Activated CD8-positive, alpha-beta memory T cell treated with anti-CD3 and anti-CD28 coated beads, Interleukin-2, amount 10 ng/mL, durations not matched to agents 7 days and 5 days (primary cell): ENCODE data around the gene COX5B. TPM values are rescaled to one million over a fixed set of nuclear protein-coding genes. Genes with fewer than 3 reads are reported as not detected.
A peak's percentile ranks its signal among the peaks of the same experiment; 100 is the strongest.
"Not testable (repeated sequence)": the region's sequence is repeated elsewhere in the genome, so short reads cannot be mapped to it uniquely, and the experiment has no call there.

Experiments used
- ATAC-seq: fragments of 150-1000 bp; cut with Tn5 transposase; one replicate; pipeline ENCODE4 v1.10.0; 2021; ENCODE audit warnings: moderate library complexity
- CTCF ChIA-PET: fragments of 350-600 bp; sonication (Branson Sonifier 250); formaldehyde crosslinking; loops from one replicate; lab custom pipeline; 2021; ENCODE audit warnings: antibody characterized with exemption; lab: Charles Lee
- DNase-seq: peaks from one replicate; pipeline ENCODE4 v3.0.0-alpha.2; 2020
- H3K27ac Mint-ChIP-seq: one replicate; pipeline ENCODE4 v1.8.0; 2021; ENCODE audit warnings: mild to moderate bottlenecking, mixed read lengths
- H3K27me3 Mint-ChIP-seq: one replicate; pipeline ENCODE4 v1.8.0; 2021; ENCODE audit warnings: mixed read lengths
- H3K36me3 Mint-ChIP-seq: one replicate; pipeline ENCODE4 v1.8.0; 2021; ENCODE audit warnings: mild to moderate bottlenecking, mixed read lengths
- H3K4me1 Mint-ChIP-seq: one replicate; pipeline ENCODE4 v1.8.0; 2021; ENCODE audit warnings: mixed read lengths
- H3K4me3 Mint-ChIP-seq: one replicate; pipeline ENCODE4 v1.8.0; 2021; ENCODE audit warnings: mild to moderate bottlenecking, moderate library complexity, mixed read lengths
- H3K9me3 Mint-ChIP-seq: one replicate; pipeline ENCODE4 v1.8.0; 2022; ENCODE audit warnings: low read depth, mixed read lengths
- total RNA-seq, 2 experiments: library from RNA; stranded (reverse); gene quantifications; one replicate each; pipeline ENCODE4 v1.2.3, GENCODE V29; 2021

Gene COX5B
- total RNA-seq, 2 experiments from 2014 or later, result 206 to 236 TPM

- H3K4me3 Mint-ChIP-seq, H3K27ac Mint-ChIP-seq, DNase-seq, H3K4me1 Mint-ChIP-seq, ATAC-seq, H3K9me3 Mint-ChIP-seq, CTCF ChIA-PET, H3K36me3 Mint-ChIP-seq: not testable (repeated sequence)
- peaks cover 14% of the 10 kb centered on the region for H3K27me3 Mint-ChIP-seq
These were observed 20.4 kb upstream of the COX5B start for GRCh38 chr2:97625354-97626048.

- H3K27ac Mint-ChIP-seq, H3K9me3 Mint-ChIP-seq, ATAC-seq, H3K36me3 Mint-ChIP-seq, H3K4me1 Mint-ChIP-seq, DNase-seq, CTCF ChIA-PET, H3K4me3 Mint-ChIP-seq: not testable (repeated sequence)
- H3K27me3 Mint-ChIP-seq, result peaks cover 18% of the 10 kb centered on the region
These were observed 19.8 kb upstream of the COX5B start for GRCh38 chr2:97626049-97626430.

DNA sequence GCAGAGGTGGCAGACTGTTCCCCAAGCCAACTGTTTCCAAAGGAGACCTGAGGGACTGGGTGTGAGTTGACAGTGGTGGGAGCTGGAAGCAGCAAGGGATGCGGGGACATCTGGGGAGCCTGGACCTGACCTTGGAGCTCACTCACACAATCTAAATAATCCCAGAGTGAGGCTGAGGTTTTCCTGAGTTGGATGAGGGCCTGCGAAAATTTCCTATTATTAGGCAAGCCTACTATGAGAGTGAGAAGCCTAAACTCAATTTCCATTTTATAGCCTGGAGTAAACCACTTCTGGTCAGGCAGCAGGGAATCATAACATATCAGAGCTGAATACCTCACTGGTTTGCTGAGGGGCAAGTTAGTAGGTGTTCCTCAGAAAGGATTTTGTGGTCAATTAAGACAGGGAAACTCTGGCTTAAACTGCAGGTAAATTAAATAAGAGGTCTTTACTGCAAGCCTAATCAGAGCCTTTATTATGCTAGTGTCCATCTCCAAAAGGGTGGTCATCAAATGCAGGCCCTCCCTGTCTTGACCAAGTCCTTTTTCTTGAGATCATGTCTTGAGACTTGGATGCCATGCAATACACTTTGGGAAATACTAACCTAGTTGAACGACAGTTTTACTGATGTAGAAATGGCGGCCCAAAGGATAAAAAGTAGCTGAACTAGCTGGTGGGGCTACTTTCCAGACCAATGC is 1.7 kb upstream of the COX5B start:
- no peaks in the 10 kb centered on the region for H3K9me3 Mint-ChIP-seq
- no peak for DNase-seq
- peaks cover 19% of the 10 kb centered on the region for H3K36me3 Mint-ChIP-seq
- CTCF ChIA-PET, result interaction anchor here (1.0 to 9.9 kb wide), 4 partner anchors 18 to 53 kb away, joined by 3 to 102 read pairs (median 4); partner anchors contain the start of gene ACTR1B
- peaks cover 27% of the 10 kb centered on the region for H3K4me1 Mint-ChIP-seq
- H3K27ac Mint-ChIP-seq, result no peak overlapping the region
- ATAC-seq, result no peak
- H3K27me3 Mint-ChIP-seq, result peaks cover 15% of the 10 kb centered on the region
- H3K4me3 Mint-ChIP-seq, result no peak overlapping the region

DNA sequence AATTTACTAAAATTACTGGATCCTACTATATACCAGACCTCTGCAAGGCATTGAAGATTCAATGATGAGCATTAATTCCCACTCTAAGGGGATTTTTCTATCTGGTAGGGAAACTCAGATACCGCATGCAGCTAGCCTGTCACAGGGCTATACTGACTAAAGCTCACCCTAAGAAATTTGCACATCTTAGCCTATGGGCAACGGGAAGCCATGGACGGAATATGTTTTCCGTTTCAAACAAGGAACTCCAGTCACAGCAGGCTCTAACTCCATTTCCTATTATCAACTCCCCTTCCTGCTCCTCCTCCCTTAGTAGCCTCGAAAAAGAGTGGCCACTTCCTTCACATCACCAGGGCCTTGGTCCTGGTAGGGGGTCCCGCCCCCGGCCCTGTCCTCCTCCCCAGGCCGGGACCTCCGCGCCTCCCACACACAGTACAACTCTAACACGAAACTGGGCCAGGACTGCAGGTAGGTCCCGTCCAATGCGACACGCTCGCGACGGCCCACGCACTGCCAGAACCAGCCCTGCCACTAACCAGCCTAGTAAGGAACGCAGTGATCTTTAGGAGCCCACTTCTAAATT is 659 bp upstream of the COX5B start:
- H3K27ac Mint-ChIP-seq, result peak overlapping the region; percentile 93
- no peak for DNase-seq
- H3K4me1 Mint-ChIP-seq, result peaks cover 27% of the 10 kb centered on the region
- H3K36me3 Mint-ChIP-seq, result peaks cover 26% of the 10 kb centered on the region
- peak; percentile 50 for ATAC-seq
- peak overlapping the region; percentile 77 for H3K4me3 Mint-ChIP-seq
- CTCF ChIA-PET, result interaction anchor here (0.7 to 9.9 kb wide), 8 partner anchors 17 to 122 kb away, joined by 3 to 102 read pairs (median 6); partner anchors contain the start of genes ACTR1B, ANKRD36B and ZAP70
- peaks cover 7% of the 10 kb centered on the region for H3K27me3 Mint-ChIP-seq
- H3K9me3 Mint-ChIP-seq, result no peaks in the 10 kb centered on the region

DNA sequence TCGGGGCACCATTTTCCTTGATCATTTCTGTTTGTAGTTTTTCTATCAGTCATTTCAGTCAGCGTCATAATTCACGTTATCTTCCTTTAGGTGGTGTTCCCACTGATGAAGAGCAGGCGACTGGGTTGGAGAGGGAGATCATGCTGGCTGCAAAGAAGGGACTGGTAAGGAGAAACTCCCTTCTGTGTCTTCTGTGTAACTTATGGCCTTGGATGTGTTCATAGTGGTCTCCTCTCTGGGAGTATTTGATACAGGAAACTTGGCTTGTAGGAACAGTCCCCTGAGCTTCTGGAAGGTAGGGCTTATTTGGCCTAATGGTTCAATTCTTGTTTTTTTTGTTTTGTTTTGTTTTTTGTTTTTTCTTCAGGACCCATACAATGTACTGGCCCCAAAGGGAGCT is 1.1 kb downstream of the COX5B start:
- peaks cover 27% of the 10 kb centered on the region for H3K4me1 Mint-ChIP-seq
- H3K9me3 Mint-ChIP-seq, result no peaks in the 10 kb centered on the region
- CTCF ChIA-PET, result interaction anchor here (2.0 to 9.9 kb wide), 4 partner anchors 16 to 56 kb away, joined by 8 to 102 read pairs (median 18); partner anchors contain the start of gene ACTR1B
- peak overlapping the region; percentile 93 for H3K27ac Mint-ChIP-seq
- ATAC-seq (no peak), DNase-seq (no peak)
- H3K4me3 Mint-ChIP-seq, result peak overlapping the region; percentile 77
- peaks cover 27% of the 10 kb centered on the region for H3K36me3 Mint-ChIP-seq
- H3K27me3 Mint-ChIP-seq, result peaks cover 3% of the 10 kb centered on the region

- CTCF ChIA-PET, result interaction anchor here (1.3 to 9.9 kb wide), 2 partner anchors 11 to 46 kb away, joined by 8 to 102 read pairs; partner anchors contain the start of gene ACTR1B
- peaks cover 29% of the 10 kb centered on the region for H3K4me1 Mint-ChIP-seq
- DNase-seq (no peak), ATAC-seq (no peak)
- H3K9me3 Mint-ChIP-seq, result no peaks in the 10 kb centered on the region
- H3K36me3 Mint-ChIP-seq, result peaks cover 38% of the 10 kb centered on the region
- H3K27me3 Mint-ChIP-seq, result no peaks in the 10 kb centered on the region
- no peak overlapping the region for H3K4me3 Mint-ChIP-seq
- no peak overlapping the region for H3K27ac Mint-ChIP-seq
These were observed 5.3 kb downstream of the COX5B start for GRCh38 chr2:97651114-97651513.

- no peak for ATAC-seq
- H3K36me3 Mint-ChIP-seq, result peaks cover 34% of the 10 kb centered on the region
- H3K9me3 Mint-ChIP-seq, result no peaks in the 10 kb centered on the region
These were observed 7.6 kb downstream of the COX5B start for GRCh38 chr2:97653473-97653872.

DNA sequence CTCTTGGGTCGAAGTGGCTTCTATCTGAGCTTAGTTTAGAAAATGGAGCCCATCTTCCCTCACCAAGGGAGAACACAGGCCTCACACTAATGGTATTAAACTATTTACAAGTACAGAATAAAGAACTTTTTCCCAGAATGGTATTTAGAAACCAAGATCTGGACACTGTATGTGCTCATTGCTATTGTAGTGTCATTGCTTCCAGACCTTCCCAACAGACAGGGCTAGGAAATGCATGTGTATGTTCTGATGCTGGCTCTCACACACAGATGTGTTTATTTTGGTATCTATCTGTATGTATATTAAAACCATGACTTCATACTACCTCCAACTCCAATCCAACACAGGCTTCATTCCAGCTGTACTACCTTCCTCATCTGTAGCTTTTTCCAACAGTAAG is 8.0 kb downstream of the COX5B start:
- Mint-ChIP-seq H3K36me3 (peaks cover 34% of the 10 kb centered on the region), H3K4me1 (peaks cover 10% of the 10 kb centered on the region), H3K27me3 (no peaks in the 10 kb centered on the region), H3K4me3 (no peak overlapping the region), H3K9me3 (no peaks in the 10 kb centered on the region), H3K27ac (no peak overlapping the region)
- CTCF ChIA-PET, result interaction anchor here (1.0 kb wide), 1 partner anchor 9 kb away, joined by 5 read pairs; no protein-coding TSS in a partner anchor
- DNase-seq (no peak), ATAC-seq (no peak)

More at GRCh38 chr2:97653473-97653872, 7.6 kb downstream of the COX5B start:
- CTCF ChIA-PET, result interaction anchor here (1.0 kb wide), 1 partner anchor 9 kb away, joined by 5 read pairs; no protein-coding TSS in a partner anchor
- Mint-ChIP-seq H3K4me3 (no peak overlapping the region), H3K27ac (no peak overlapping the region), H3K4me1 (peaks cover 11% of the 10 kb centered on the region), H3K27me3 (no peaks in the 10 kb centered on the region)
- DNase-seq, result no peak

DNA sequence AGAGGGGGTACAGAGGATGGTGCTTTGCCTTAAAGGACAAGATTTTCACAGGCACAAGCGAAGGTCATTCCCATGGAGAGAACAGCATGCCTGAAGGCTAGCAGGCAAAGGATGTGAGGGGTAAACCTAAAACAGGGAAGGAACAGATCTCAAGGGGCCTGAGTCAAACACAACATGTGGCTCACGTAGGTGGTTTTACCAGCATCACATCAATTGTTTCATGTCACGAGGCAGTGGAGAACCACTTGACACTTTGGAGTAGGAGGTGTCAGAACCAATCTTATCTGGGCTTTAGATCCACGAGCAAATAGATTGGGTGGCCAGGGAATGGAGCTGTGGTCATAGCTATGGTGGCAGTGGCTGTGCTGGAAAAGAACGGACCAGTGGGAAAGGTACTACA is 8.4 kb downstream of the COX5B start:
- no peak for ATAC-seq
- H3K4me1 Mint-ChIP-seq, result peaks cover 10% of the 10 kb centered on the region
- H3K36me3 Mint-ChIP-seq, result peaks cover 31% of the 10 kb centered on the region

GRCh38 chr2:97654791-97655190 is 8.9 kb downstream of the COX5B start:
- no peaks in the 10 kb centered on the region for H3K27me3 Mint-ChIP-seq
- H3K9me3 Mint-ChIP-seq, result no peaks in the 10 kb centered on the region
- no peak overlapping the region for H3K4me3 Mint-ChIP-seq
- CTCF ChIA-PET, result no interaction called here
- peak overlapping the region; percentile 0 for H3K27ac Mint-ChIP-seq
- DNase-seq, result no peak
- ATAC-seq, result no peak
- peaks cover 10% of the 10 kb centered on the region for H3K4me1 Mint-ChIP-seq
- H3K36me3 Mint-ChIP-seq, result peaks cover 28% of the 10 kb centered on the region

More for the DNA sequence above, 8.4 kb downstream of the COX5B start:
- Mint-ChIP-seq H3K4me3 (no peak overlapping the region), H3K9me3 (no peaks in the 10 kb centered on the region), H3K27ac (peak overlapping the region; percentile 8), H3K27me3 (no peaks in the 10 kb centered on the region)
- CTCF ChIA-PET, result interaction anchor here (1.0 kb wide), 1 partner anchor 8 kb away, joined by 5 read pairs; no protein-coding TSS in a partner anchor
- DNase-seq, result no peak

DNA sequence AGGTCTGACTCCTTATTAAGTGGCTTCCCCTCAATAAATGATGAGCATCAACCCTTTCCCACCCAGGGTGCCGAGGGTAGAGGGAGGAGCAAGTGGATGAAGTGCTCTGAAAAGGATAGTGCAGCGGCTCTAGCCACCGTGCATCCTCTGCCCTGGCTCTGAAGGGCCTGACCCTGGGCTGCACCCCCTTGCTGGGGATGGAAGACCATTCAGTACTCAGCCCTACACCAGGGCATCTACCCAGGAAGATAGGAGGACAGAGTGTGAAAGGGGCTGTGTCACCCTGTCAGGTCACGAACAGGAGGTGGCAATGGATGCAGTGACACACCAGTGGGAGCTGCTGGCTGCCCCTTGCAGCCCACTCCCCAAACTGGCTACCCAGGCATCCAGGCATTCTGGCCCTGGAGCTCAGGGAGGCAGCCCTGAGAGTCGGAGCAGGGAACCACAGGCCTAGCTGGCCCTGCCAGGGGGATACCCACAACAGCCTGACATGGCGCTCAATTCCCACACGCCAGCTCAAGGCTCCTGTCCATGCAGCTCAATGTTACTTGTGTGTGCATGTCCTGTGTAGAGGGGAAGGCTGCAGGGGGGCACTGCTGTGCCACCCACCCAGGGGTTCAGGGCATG is 10.4 kb downstream of the COX5B start:
- Mint-ChIP-seq H3K36me3 (peaks cover 31% of the 10 kb centered on the region), H3K27me3 (no peaks in the 10 kb centered on the region), H3K4me1 (peaks cover 17% of the 10 kb centered on the region), H3K27ac (no peak overlapping the region), H3K9me3 (no peaks in the 10 kb centered on the region), H3K4me3 (no peak overlapping the region)
- ATAC-seq, result no peak
- CTCF ChIA-PET, result interaction anchor here (1.4 kb wide), 1 partner anchor 9 kb away, joined by 3 read pairs; no protein-coding TSS in a partner anchor
- DNase-seq, result no peak

DNA sequence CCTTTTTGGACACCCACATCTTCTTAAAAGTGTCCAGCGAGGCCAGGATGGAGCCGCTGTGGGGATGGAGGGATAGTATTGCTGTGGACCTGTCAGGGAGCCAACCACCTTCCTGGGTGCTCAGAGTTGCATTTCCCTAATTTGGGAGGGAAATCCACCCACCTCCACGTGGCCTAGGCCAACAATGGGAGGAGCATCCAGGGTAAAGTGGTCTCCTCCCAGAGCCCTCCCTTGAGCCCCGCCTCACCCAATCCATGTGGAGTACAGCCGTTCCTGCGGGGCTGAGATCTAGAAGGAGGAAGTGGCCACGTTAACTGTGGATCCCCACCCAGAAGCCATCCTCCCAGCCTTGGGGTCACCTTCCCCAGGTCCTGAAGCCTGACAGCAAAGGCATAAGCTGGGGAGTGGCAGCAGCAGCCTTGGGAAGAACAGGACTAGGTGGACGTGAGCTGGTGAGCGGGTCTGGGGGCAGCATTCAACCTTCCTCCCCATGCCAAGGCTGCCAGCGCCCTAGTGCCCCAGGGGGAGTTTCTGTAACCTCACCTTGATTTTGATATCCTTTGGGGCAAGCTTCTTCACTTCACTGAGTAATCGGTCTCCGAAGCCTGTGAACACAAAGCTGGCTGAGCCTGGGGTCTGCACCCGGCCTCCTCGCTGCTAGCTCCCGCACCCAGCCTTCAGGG is 11.2 kb downstream of the COX5B start:
- DNase-seq, result no peak
- H3K36me3 Mint-ChIP-seq, result peaks cover 35% of the 10 kb centered on the region
- CTCF ChIA-PET, result interaction anchor here (0.9 to 1.5 kb wide), 2 partner anchors 9 to 53 kb away, joined by 5 read pairs; no protein-coding TSS in a partner anchor
- H3K9me3 Mint-ChIP-seq, result no peaks in the 10 kb centered on the region
- no peak overlapping the region for H3K4me3 Mint-ChIP-seq
- no peaks in the 10 kb centered on the region for H3K27me3 Mint-ChIP-seq
- H3K4me1 Mint-ChIP-seq, result peaks cover 25% of the 10 kb centered on the region
- H3K27ac Mint-ChIP-seq, result no peak overlapping the region
- no peak for ATAC-seq
